Measurements from ENCODE around the gene LTBP3. TPM values are rescaled to one million over a fixed set of nuclear protein-coding genes. Genes with fewer than 3 reads are reported as not detected.

LTBP3 gene
- total and polyA plus RNA-seq, 2 of the 13 experiments (the other 11 are each of a cell fraction or from before 2014, with no cell fraction given) = 12.2 to 68.1 TPM

DNA sequence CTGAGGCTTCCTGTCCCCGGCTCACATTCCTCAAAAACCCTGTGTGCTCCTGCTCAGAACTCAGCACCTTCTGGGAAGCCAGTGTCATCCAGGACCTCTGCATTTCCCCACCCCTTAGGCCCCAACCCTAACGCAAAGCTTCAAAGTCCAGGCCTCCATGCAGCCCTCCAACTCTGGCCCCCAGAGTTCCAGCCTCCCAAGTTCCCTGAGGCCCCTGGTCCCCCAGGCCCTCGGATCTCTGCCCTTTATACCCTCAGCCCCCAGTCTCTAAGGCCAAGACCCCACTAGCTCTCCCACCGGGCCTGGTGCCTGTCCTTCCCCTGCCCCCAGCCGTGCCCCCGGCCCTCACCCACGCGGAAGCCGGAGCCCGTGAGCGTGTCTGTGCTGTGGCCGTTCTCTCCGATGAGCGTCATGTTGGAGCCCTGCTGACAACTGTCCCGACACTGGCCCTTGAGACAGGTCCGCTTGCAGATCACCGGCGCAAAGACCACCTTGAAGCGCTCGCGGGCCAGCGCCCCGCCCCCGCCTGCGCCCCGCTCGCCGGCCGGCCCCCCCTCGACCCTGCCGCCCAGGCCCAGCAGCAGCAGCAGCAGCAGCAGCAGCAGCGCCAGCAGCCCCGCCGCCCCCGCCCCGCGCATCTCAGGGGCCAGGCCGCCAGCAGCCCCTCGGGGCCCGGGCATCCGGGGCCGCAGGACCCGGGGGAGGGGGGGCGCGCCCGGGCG is 718 bp downstream of the LTBP3 start (continued):
- TF ChIP-seq ZNF782 (CRISPR knock-in tag; IDR thresholded peaks at IDR 0.05; ENCODE audit: borderline replicate concordance) (peak; percentile 51; the same call in 1 of the 2 replicates), DR1 (CRISPR knock-in tag; IDR thresholded peaks at IDR 0.05) (no peak), FUBP1 (CRISPR knock-in tag; IDR thresholded peaks at IDR 0.05; ENCODE audit: borderline replicate concordance) (no peak), ZFYVE20 (CRISPR knock-in tag; IDR thresholded peaks at IDR 0.05; ENCODE audit: borderline replicate concordance, low read depth) (peak; percentile 50; the same call in 1 of the 2 replicates), SUZ12 (IDR thresholded peaks at IDR 0.05; ENCODE audit: low read depth, low read length) (no peak), NFRKB (IDR thresholded peaks at IDR 0.05) (no peak), BCL6 (CRISPR knock-in tag; IDR thresholded peaks at IDR 0.05) (0 out of 2 replicates have a peak, but pooled peaks have one; percentile 22), SPEN (CRISPR knock-in tag; IDR thresholded peaks at IDR 0.05; ENCODE audit: low read depth) (peak; percentile 21; the same call in 1 of the 2 replicates), ZSCAN12 (CRISPR knock-in tag; IDR thresholded peaks at IDR 0.05) (no peak), CEBPG (CRISPR knock-in tag; IDR thresholded peaks at IDR 0.05) (peak; percentile 24; the same call in 1 of the 2 replicates), HES4 (CRISPR knock-in tag; IDR thresholded peaks at IDR 0.05; ENCODE audit: borderline replicate concordance) (0 out of 2 replicates have a peak, but pooled peaks have one; percentile 16), ZNF280B (CRISPR knock-in tag; IDR thresholded peaks at IDR 0.05; ENCODE audit: borderline replicate concordance) (no peak), KAT2B (IDR thresholded peaks at IDR 0.05; ENCODE audit: borderline replicate concordance, low read depth, low read length) (no peak), HNF1B (CRISPR knock-in tag; IDR thresholded peaks at IDR 0.05) (0 out of 2 replicates have a peak, but pooled peaks have one; percentile 20), HOXD1 (CRISPR knock-in tag; IDR thresholded peaks at IDR 0.05) (no peak), ZNF225 (CRISPR knock-in tag; IDR thresholded peaks at IDR 0.05) (0 out of 2 replicates have a peak, but pooled peaks have one; percentile 24), RXRA (CRISPR knock-in tag; IDR thresholded peaks at IDR 0.05) (peak; percentile 39; the same call in 1 of the 2 replicates), JARID2 (CRISPR knock-in tag; IDR thresholded peaks at IDR 0.05; ENCODE audit: insufficient replicate concordance) (no peak), MXD4 (CRISPR knock-in tag; IDR thresholded peaks at IDR 0.05) (0 out of 2 replicates have a peak, but pooled peaks have one; percentile 55), KAT8 (CRISPR knock-in tag; IDR thresholded peaks at IDR 0.05) (peak; percentile 60; the same call in 1 of the 2 replicates), ZNF567 (CRISPR knock-in tag; IDR thresholded peaks at IDR 0.05; ENCODE audit: borderline replicate concordance) (0 out of 2 replicates have a peak, but pooled peaks have one; percentile 56)
- TF ChIP-seq, protein P1, sequence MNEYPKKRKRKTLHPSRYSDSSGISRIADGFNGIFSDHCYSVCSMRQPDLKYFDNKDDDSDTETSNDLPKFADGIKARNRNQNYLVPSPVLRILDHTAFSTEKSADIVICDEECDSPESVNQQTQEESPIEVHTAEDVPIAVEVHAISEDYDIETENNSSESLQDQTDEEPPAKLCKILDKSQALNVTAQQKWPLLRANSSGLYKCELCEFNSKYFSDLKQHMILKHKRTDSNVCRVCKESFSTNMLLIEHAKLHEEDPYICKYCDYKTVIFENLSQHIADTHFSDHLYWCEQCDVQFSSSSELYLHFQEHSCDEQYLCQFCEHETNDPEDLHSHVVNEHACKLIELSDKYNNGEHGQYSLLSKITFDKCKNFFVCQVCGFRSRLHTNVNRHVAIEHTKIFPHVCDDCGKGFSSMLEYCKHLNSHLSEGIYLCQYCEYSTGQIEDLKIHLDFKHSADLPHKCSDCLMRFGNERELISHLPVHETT (CRISPR knock-in tag; conservative IDR thresholded peaks at IDR 0.05) = 0 out of 2 replicates have a peak, but pooled peaks have one; percentile 64
